Measurements from ENCODE around the gene ZBTB2. TPM values are rescaled to one million over a fixed set of nuclear protein-coding genes. Genes with fewer than 3 reads are reported as not detected.
"Not testable (repeated sequence)": the region's sequence is repeated elsewhere in the genome, so short reads cannot be mapped to it uniquely, and the experiment has no call there.

The ZBTB2 gene
- total RNA-seq, 2 donors from 2014 or later = 5.6 to 6.0 TPM

GRCh38 chr6:151384151-151384550, 7.2 kb downstream of the ZBTB2 start:
- TF ChIP-seq CTCF (IDR thresholded peaks at IDR 0.05) (no peak), POLR2A (IDR thresholded peaks at IDR 0.05) (no peak)
- no peak for ATAC-seq
- no peaks in the 10 kb centered on the region for H3K27me3 ChIP-seq
- intact Hi-C loops (cut with DNase I) = no loop called here
- H3K4me1 ChIP-seq = peaks cover 14% of the 10 kb centered on the region
- no peaks in the 10 kb centered on the region for H3K36me3 ChIP-seq (replicated peaks in 1 of 2; ENCODE audit: insufficient read depth in 1 of 2, low read depth in 2 of 2)
- DNase-seq = no peak
- H3K4me3 ChIP-seq = no peak overlapping the region
- H3K9me3 ChIP-seq = no peaks in the 10 kb centered on the region
- WGBS, 2 donors = 71 to 91% methylated on average over 5 of the region's 5 CpGs
- no peak overlapping the region for H3K27ac ChIP-seq

GRCh38 chr6:151382631-151383030, 8.7 kb downstream of the ZBTB2 start:
- ATAC-seq; H3K4me3 ChIP-seq; H3K27ac ChIP-seq; H3K36me3 ChIP-seq (replicated peaks in 1 of 2; ENCODE audit: insufficient read depth in 1 of 2, low read depth in 2 of 2); intact Hi-C loops (cut with DNase I); H3K4me1 ChIP-seq; H3K9me3 ChIP-seq; DNase-seq; H3K27me3 ChIP-seq: not testable (repeated sequence)
- WGBS, 2 donors = 96 to 97% methylated on average over 9 of the region's 9 CpGs

- H3K27ac ChIP-seq = no peak overlapping the region
- ATAC-seq (no peak), DNase-seq (no peak)
- TF ChIP-seq POLR2A (IDR thresholded peaks at IDR 0.05) (no peak), CTCF (IDR thresholded peaks at IDR 0.05) (no peak)
- intact Hi-C loops (cut with DNase I) = no loop called here
- H3K27me3 ChIP-seq = no peaks in the 10 kb centered on the region
- whole genome bisulfite sequencing, 2 donors = 80 to 83% methylated on average over 4 of the region's 4 CpGs
- peaks cover 8% of the 10 kb centered on the region for H3K4me1 ChIP-seq
- no peaks in the 10 kb centered on the region for H3K9me3 ChIP-seq
- no peak overlapping the region for H3K4me3 ChIP-seq
- no peaks in the 10 kb centered on the region for H3K36me3 ChIP-seq (replicated peaks in 1 of 2; ENCODE audit: insufficient read depth in 1 of 2, low read depth in 2 of 2)
Observed at GRCh38 chr6:151381722-151382121, 9.6 kb downstream of the ZBTB2 start.

- DNase-seq (no peak), ATAC-seq (no peak)
- H3K4me3 ChIP-seq = no peak overlapping the region
- no peaks in the 10 kb centered on the region for H3K9me3 ChIP-seq
- H3K36me3 ChIP-seq (replicated peaks in 1 of 2; ENCODE audit: insufficient read depth in 1 of 2, low read depth in 2 of 2) = no peaks in the 10 kb centered on the region
- intact Hi-C loops (cut with DNase I) = no loop called here
- 100% methylated on average over 1 of the region's 1 CpG for WGBS, 2 donors
- H3K27ac ChIP-seq = no peak overlapping the region
- no peak for TF ChIP-seq POLR2A (IDR thresholded peaks at IDR 0.05)
- no peak for TF ChIP-seq CTCF (IDR thresholded peaks at IDR 0.05)
- H3K27me3 ChIP-seq = no peaks in the 10 kb centered on the region
- peaks cover 8% of the 10 kb centered on the region for H3K4me1 ChIP-seq
Observed at GRCh38 chr6:151380848-151381205, 10.5 kb downstream of the ZBTB2 start.

- Histone ChIP-seq H3K9me3 (no peaks in the 10 kb centered on the region), H3K27me3 (no peaks in the 10 kb centered on the region), H3K4me3 (no peak overlapping the region), H3K27ac (no peak overlapping the region), H3K4me1 (peaks cover 5% of the 10 kb centered on the region), H3K36me3 (replicated peaks in 1 of 2; ENCODE audit: insufficient read depth in 1 of 2, low read depth in 2 of 2) (no peaks in the 10 kb centered on the region)
- no peak for ATAC-seq
- intact Hi-C loops (cut with DNase I) = no loop called here
- no peak for TF ChIP-seq POLR2A (IDR thresholded peaks at IDR 0.05)
- no peak for TF ChIP-seq CTCF (IDR thresholded peaks at IDR 0.05)
- DNase-seq = no peak
- 81 to 82% methylated on average over 13 to 14 of the region's 14 CpGs for WGBS, 2 donors
Observed at GRCh38 chr6:151379933-151380847, 11.2 kb downstream of the ZBTB2 start.

Measured in body of pancreas (tissue), 4 donors.